GM23338 (cell line): ENCODE measurements around the gene XPO6. TPM values are rescaled to one million over a fixed set of nuclear protein-coding genes. Genes with fewer than 3 reads are reported as not detected.

Experiments used
- ATAC-seq: fragments of 200-7000 bp; cut with Tn5 transposase; 3 replicates; pipeline ENCODE4 v1.9.1; 2020
- DNase-seq: peaks from one replicate; pipeline ENCODE4 v3.0.0-alpha.2; 2015; ENCODE audit warnings: low spot score
- H2AFZ ChIP-seq: fragments of 200-600 bp; sonication (generic); 2 replicates; pipeline ENCODE4 v1.8.0; 2016; ENCODE audit warnings: antibody characterized with exemption, mild to moderate bottlenecking, moderate library complexity
- H3F3A ChIP-seq: fragments of 200-600 bp; sonication (generic); replicated peaks from 2 replicates; pipeline ENCODE4 v1.8.0; 2017; ENCODE audit warnings: antibody characterized with exemption, mixed run types, low read depth
- H3K27ac ChIP-seq: fragments of 200-600 bp; sonication (generic); 2 replicates; pipeline ENCODE4 v1.6.1; 2016; ENCODE audit warnings: low read depth
- H3K27me3 ChIP-seq: fragments of 200-600 bp; sonication (generic); 2 replicates; pipeline ENCODE4 v1.8.0; 2016; ENCODE audit warnings: mild to moderate bottlenecking, mixed run types, moderate library complexity; ENCODE audit not compliant: insufficient read depth
- H3K36me3 ChIP-seq: fragments of 200-600 bp; sonication (generic); 2 replicates; pipeline ENCODE4 v1.8.0; 2016; ENCODE audit warnings: mild to moderate bottlenecking; ENCODE audit not compliant: insufficient read depth
- H3K4me1 ChIP-seq: fragments of 200-600 bp; sonication (generic); 2 replicates; pipeline ENCODE4 v1.8.0; 2016; ENCODE audit warnings: mild to moderate bottlenecking, moderate library complexity; ENCODE audit not compliant: insufficient read depth
- H3K4me2 ChIP-seq: fragments of 200-600 bp; sonication (generic); 2 replicates; pipeline ENCODE4 v1.7.1; 2017; ENCODE audit warnings: mixed run types
- H3K4me3 ChIP-seq: fragments of 200-600 bp; sonication (generic); 2 replicates; pipeline ENCODE4 v1.6.1; 2016; ENCODE audit warnings: mixed run types
- H3K79me2 ChIP-seq: fragments of 200-600 bp; sonication (generic); replicated peaks from 2 replicates; pipeline ENCODE4 v1.8.0; 2017; ENCODE audit warnings: mild to moderate bottlenecking; ENCODE audit not compliant: insufficient read depth
- H3K9me2 ChIP-seq: fragments of 200-600 bp; sonication (generic); 2 replicates; pipeline ENCODE4 v1.8.0; 2017; ENCODE audit not compliant: insufficient read depth
- H4K20me1 ChIP-seq: fragments of 200-600 bp; sonication (generic); replicated peaks from 2 replicates; pipeline ENCODE4 v1.8.0; 2017; ENCODE audit warnings: mild to moderate bottlenecking; ENCODE audit not compliant: insufficient read depth
- H3K27ac Mint-ChIP-seq: 2 replicates; pipeline ENCODE4 v1.8.0; 2020; ENCODE audit warnings: inconsistent platforms, mild to moderate bottlenecking, moderate library complexity, mixed read lengths
- H3K27me3 Mint-ChIP-seq: 3 replicates; pipeline ENCODE4 v1.8.0; 2022; ENCODE audit warnings: low read depth, mild to moderate bottlenecking, moderate library complexity, mixed read lengths, inconsistent platforms; ENCODE audit not compliant: insufficient read depth, poor library complexity
- H3K36me3 Mint-ChIP-seq: 3 replicates; pipeline ENCODE4 v1.8.0; 2021; ENCODE audit warnings: low read depth, mild to moderate bottlenecking, inconsistent platforms, moderate library complexity, mixed read lengths
- H3K4me1 Mint-ChIP-seq: 3 replicates; pipeline ENCODE4 v1.8.0; 2020; ENCODE audit warnings: mild to moderate bottlenecking, inconsistent platforms, mixed read lengths
- H3K4me3 Mint-ChIP-seq: 3 replicates; pipeline ENCODE4 v1.8.0; 2021; ENCODE audit warnings: moderate library complexity, mild to moderate bottlenecking, inconsistent platforms, mixed read lengths
- H3K9me3 Mint-ChIP-seq: 3 replicates; pipeline ENCODE4 v1.8.0; 2020; ENCODE audit warnings: moderate library complexity, mild to moderate bottlenecking, inconsistent platforms, mixed read lengths
- CREB1 ChIP-seq: fragments of 250-450 bp; sonication (Bioruptor Pico); IDR thresholded peaks from 2 replicates; pipeline ENCODE4 v1.5.0; 2020; ENCODE audit warnings: low read depth, mild to moderate bottlenecking, moderate library complexity
- EZH2 ChIP-seq: fragments of 200-600 bp; sonication (generic); IDR thresholded peaks from one replicate; pipeline ENCODE4 v1.8.0; 2017; ENCODE audit warnings: antibody characterized with exemption, mild to moderate bottlenecking, low read depth; ENCODE audit not compliant: unreplicated experiment
- JUNB ChIP-seq: IDR thresholded peaks from one replicate; pipeline ENCODE4 v1.6.1; 2016; ENCODE audit warnings: antibody characterized with exemption; ENCODE audit not compliant: unreplicated experiment
- POLR2AphosphoS5 ChIP-seq: IDR thresholded peaks from 2 replicates; pipeline ENCODE4 v1.6.1; 2016; ENCODE audit warnings: antibody characterized with exemption, low read depth
- STAT1 ChIP-seq: IDR thresholded peaks from one replicate; pipeline ENCODE4 v1.6.1; 2016; ENCODE audit warnings: antibody characterized with exemption; ENCODE audit not compliant: unreplicated experiment
- ZNF114 ChIP-seq: fragments of 250-450 bp; sonication (Bioruptor Pico); IDR thresholded peaks from 2 replicates; pipeline ENCODE4 v1.5.0; 2020; ENCODE audit warnings: mild to moderate bottlenecking, moderate library complexity
- ZNF331 ChIP-seq: fragments of 250-450 bp; sonication (Bioruptor Pico); IDR thresholded peaks from 2 replicates; pipeline ENCODE4 v1.5.0; 2020; ENCODE audit warnings: low read depth, mild to moderate bottlenecking, moderate library complexity
- polyA plus RNA-seq: library from polyadenylated mRNA; unstranded; fragments of >200 nt; fragmentation: Nextera tagmentation; extraction: Ambion mirVana; gene quantifications from 2 replicates; pipeline ENCODE4 v1.2.1, GENCODE V29; 2016
- total RNA-seq: library from RNA; depleted of rRNA; stranded (reverse); fragments of >200 nt; shearing (Covaris generic); gene quantifications from 2 replicates; pipeline ENCODE4 v1.2.3, GENCODE V29; 2014
- TF ChIP-seq, protein P1 (sequence below): IDR thresholded peaks from one replicate; pipeline ENCODE4 v1.6.1; 2018; ENCODE audit warnings: antibody characterized with exemption; ENCODE audit not compliant: unreplicated experiment
- TF ChIP-seq, protein P2 (sequence below), 2 experiments: fragments of 200-600 bp in 1 of 2; sonication (generic) in 1 of 2; conservative IDR thresholded peaks; 2 replicates each; pipeline versions ENCODE4 v1.5.1 to v1.6.1; 2016 to 2017; ENCODE audit warnings: antibody characterized with exemption in 2 of 2, low read depth in 2 of 2, mild to moderate bottlenecking in 2 of 2, moderate library complexity in 1 of 2
- TF ChIP-seq, protein P3 (sequence below): IDR thresholded peaks from 2 replicates; pipeline ENCODE4 v1.6.1; 2016; ENCODE audit warnings: antibody characterized with exemption

The XPO6 gene
- total and polyA plus RNA-seq, 2 experiments from 2014 or later: 83.9 to 178 TPM

DNA sequence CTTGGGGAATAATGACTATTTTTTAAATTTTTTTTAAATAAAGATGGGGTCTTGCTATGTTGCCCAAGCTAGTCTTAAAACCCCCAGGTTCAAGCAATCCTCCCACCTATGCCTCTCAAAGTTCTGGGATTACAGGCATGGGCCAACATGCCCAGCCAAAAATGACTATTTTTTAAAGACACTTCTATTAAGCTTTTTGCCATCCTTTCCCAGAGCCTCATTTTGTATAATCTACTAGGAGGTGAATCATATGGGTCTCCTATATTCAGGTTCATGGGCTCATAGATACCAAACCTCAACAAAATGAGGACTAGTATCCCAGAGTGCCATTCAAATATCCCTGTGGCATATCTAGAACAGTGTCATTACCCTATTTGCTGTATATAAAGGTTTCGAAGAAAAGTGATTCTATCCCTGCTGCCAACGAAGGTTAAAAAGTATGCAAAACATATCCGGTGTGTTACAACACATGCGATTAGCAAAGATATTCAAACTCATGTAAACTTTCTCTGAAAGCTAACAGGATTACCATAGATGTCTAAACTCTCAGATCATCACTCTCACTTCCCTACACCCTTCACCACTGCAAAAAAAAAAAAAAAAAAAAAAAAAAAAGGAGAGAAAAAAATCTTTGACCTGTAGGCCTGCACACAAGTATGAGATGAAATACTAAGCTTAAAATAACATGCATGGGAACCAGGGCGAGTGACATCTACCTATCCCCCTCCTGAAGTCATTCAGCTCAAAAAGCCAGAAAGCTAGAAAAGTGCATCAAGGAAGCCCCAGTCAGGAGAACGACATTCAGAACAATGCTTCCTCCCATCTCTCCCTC is 23.5 kb downstream of the XPO6 start (continued):
- TF ChIP-seq, protein P1, sequence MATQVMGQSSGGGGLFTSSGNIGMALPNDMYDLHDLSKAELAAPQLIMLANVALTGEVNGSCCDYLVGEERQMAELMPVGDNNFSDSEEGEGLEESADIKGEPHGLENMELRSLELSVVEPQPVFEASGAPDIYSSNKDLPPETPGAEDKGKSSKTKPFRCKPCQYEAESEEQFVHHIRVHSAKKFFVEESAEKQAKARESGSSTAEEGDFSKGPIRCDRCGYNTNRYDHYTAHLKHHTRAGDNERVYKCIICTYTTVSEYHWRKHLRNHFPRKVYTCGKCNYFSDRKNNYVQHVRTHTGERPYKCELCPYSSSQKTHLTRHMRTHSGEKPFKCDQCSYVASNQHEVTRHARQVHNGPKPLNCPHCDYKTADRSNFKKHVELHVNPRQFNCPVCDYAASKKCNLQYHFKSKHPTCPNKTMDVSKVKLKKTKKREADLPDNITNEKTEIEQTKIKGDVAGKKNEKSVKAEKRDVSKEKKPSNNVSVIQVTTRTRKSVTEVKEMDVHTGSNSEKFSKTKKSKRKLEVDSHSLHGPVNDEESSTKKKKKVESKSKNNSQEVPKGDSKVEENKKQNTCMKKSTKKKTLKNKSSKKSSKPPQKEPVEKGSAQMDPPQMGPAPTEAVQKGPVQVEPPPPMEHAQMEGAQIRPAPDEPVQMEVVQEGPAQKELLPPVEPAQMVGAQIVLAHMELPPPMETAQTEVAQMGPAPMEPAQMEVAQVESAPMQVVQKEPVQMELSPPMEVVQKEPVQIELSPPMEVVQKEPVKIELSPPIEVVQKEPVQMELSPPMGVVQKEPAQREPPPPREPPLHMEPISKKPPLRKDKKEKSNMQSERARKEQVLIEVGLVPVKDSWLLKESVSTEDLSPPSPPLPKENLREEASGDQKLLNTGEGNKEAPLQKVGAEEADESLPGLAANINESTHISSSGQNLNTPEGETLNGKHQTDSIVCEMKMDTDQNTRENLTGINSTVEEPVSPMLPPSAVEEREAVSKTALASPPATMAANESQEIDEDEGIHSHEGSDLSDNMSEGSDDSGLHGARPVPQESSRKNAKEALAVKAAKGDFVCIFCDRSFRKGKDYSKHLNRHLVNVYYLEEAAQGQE: no peak

DNA sequence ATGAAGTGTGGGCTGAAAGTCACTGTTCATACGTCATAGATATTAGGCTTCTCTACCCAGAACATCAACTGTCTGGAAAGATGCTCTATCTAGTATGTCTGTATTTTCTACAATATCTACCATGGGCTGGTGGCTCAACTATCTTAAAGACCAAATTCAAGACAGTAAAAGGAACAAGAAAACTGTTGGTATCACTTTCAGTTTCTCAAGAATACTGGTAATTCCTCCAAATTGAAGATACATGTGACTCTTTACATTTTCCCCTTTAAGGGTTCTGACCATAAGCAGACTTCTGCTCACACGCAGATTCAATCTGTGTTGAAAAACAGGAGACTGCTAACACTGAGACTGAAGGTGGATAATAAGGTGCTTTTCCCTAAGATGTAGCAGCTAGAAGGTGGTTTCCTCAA is 24.2 kb downstream of the XPO6 start:
- peaks cover 19% of the 10 kb centered on the region for H3K36me3 Mint-ChIP-seq
- H3F3A ChIP-seq: no peaks in the 10 kb centered on the region
- no peak overlapping the region for H3K4me3 Mint-ChIP-seq
- no peak overlapping the region for H3K4me3 ChIP-seq
- H3K27me3 ChIP-seq: no peaks in the 10 kb centered on the region
- no peak overlapping the region for H3K27ac Mint-ChIP-seq
- H2AFZ ChIP-seq: no peak overlapping the region
- H3K9me3 Mint-ChIP-seq: 0 out of 3 replicates have a peak, but pooled peaks cover 3% of the 10 kb centered on the region
- peaks cover 32% of the 10 kb centered on the region for H3K4me1 Mint-ChIP-seq
- DNase-seq (no peak), ATAC-seq (no peak)
- peaks cover 100% of the 10 kb centered on the region for H3K79me2 ChIP-seq
- peaks cover 25% of the 10 kb centered on the region for H3K4me1 ChIP-seq
- H3K27me3 Mint-ChIP-seq: peaks cover 5% of the 10 kb centered on the region
- H3K4me2 ChIP-seq: no peak overlapping the region
- H3K36me3 ChIP-seq: no peaks in the 10 kb centered on the region; the same call in 1 of the 2 replicates
- peaks cover 65% of the 10 kb centered on the region for H4K20me1 ChIP-seq
- no peaks in the 10 kb centered on the region for H3K9me2 ChIP-seq
- H3K27ac ChIP-seq: peak overlapping the region; percentile 11; the same call in 1 of the 2 replicates
- no peak for TF ChIP-seq STAT1
- TF ChIP-seq EZH2: no peak
- no peak for TF ChIP-seq CREB1 (CRISPR knock-in tag)
- no peak for TF ChIP-seq ZNF331
- TF ChIP-seq ZNF114 (CRISPR knock-in tag): no peak
- TF ChIP-seq, protein P2, sequence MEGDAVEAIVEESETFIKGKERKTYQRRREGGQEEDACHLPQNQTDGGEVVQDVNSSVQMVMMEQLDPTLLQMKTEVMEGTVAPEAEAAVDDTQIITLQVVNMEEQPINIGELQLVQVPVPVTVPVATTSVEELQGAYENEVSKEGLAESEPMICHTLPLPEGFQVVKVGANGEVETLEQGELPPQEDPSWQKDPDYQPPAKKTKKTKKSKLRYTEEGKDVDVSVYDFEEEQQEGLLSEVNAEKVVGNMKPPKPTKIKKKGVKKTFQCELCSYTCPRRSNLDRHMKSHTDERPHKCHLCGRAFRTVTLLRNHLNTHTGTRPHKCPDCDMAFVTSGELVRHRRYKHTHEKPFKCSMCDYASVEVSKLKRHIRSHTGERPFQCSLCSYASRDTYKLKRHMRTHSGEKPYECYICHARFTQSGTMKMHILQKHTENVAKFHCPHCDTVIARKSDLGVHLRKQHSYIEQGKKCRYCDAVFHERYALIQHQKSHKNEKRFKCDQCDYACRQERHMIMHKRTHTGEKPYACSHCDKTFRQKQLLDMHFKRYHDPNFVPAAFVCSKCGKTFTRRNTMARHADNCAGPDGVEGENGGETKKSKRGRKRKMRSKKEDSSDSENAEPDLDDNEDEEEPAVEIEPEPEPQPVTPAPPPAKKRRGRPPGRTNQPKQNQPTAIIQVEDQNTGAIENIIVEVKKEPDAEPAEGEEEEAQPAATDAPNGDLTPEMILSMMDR (conservative IDR thresholded peaks at IDR 0.05; ENCODE audit: low read depth in 2 of 2): no peak
- TF ChIP-seq POLR2AphosphoS5: no peak
- TF ChIP-seq JUNB: no peak
- TF ChIP-seq, protein P3, sequence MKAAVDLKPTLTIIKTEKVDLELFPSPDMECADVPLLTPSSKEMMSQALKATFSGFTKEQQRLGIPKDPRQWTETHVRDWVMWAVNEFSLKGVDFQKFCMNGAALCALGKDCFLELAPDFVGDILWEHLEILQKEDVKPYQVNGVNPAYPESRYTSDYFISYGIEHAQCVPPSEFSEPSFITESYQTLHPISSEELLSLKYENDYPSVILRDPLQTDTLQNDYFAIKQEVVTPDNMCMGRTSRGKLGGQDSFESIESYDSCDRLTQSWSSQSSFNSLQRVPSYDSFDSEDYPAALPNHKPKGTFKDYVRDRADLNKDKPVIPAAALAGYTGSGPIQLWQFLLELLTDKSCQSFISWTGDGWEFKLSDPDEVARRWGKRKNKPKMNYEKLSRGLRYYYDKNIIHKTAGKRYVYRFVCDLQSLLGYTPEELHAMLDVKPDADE: no peak
- TF ChIP-seq, protein P1: no peak
